SK-N-SH (cell line): ENCODE measurements around the gene PHACTR3. TPM values are rescaled to one million over a fixed set of nuclear protein-coding genes. Genes with fewer than 3 reads are reported as not detected.

Experiments used
- CTCF ChIA-PET: fragments of 300-600, 350-600 bp; formaldehyde crosslinking; extraction: SDS; loops from one replicate; lab custom pipeline; 2021; lab: Yijun Ruan, JAX
- POLR2A ChIA-PET: fragments of 350-600 bp; sonication (Branson Sonifier 250); formaldehyde crosslinking; extraction: SDS; loops from one replicate; lab custom pipeline; 2020; ENCODE audit warnings: antibody characterized with exemption, inconsistent platforms; lab: Yijun Ruan, JAX
- DNase-seq: peaks from one replicate; pipeline ENCODE4 v3.0.0; 2012
- H2AFZ ChIP-seq: fragments of 200-600 bp; sonication (generic); 2 replicates; pipeline ENCODE4 v1.8.1; 2016; ENCODE audit warnings: antibody characterized with exemption, mild to moderate bottlenecking, low read depth
- H3F3A ChIP-seq: fragments of 200-600 bp; sonication (generic); replicated peaks from 2 replicates; pipeline ENCODE3; 2016; ENCODE audit warnings: antibody characterized with exemption, mild to moderate bottlenecking; ENCODE audit not compliant: insufficient read depth
- H3K27ac ChIP-seq, 2 experiments: fragments of 200-500 bp in 1 of 2; fragments of 200-600 bp in 1 of 2; sonication (Bioruptor generic) in 1 of 2; sonication (generic), shearing (Covaris generic) in 1 of 2; 2 replicates each; pipeline versions ENCODE4 v1.5.1 to v1.6.1; 2014 to 2016; ENCODE audit warnings: low read depth in 2 of 2, inconsistent platforms in 1 of 2, low read length in 1 of 2, mild to moderate bottlenecking in 1 of 2, mixed read lengths in 1 of 2
- H3K27me3 ChIP-seq: fragments of 200-600 bp; sonication (generic), shearing (Covaris generic); 2 replicates; pipeline ENCODE4 v1.6.1; 2016; ENCODE audit warnings: mixed run types; ENCODE audit not compliant: insufficient read depth
- H3K36me3 ChIP-seq, 2 experiments: fragments of 200-500 bp in 1 of 2; fragments of 200-600 bp in 1 of 2; sonication (Bioruptor generic) in 1 of 2; sonication (generic) in 1 of 2; replicated peaks in 1 of 2; 2 replicates each; pipeline versions ENCODE3 to v1.5.1; 2014 to 2016; ENCODE audit warnings: low read length in 1 of 2, mild to moderate bottlenecking in 1 of 2; ENCODE audit not compliant: insufficient read depth in 2 of 2, control insufficient read depth in 1 of 2
- H3K4me1 ChIP-seq, 2 experiments: fragments of 200-500 bp in 1 of 2; fragments of 200-600 bp in 1 of 2; sonication (Bioruptor generic) in 1 of 2; sonication (generic), shearing (Covaris generic) in 1 of 2; 2 replicates each; pipeline versions ENCODE4 v1.5.1 to v1.6.1; 2014 to 2016; ENCODE audit warnings: low read depth in 1 of 2, low read length in 1 of 2, mixed run types in 1 of 2; ENCODE audit not compliant: insufficient read depth in 2 of 2, control insufficient read depth in 1 of 2
- H3K4me2 ChIP-seq: fragments of 200-600 bp; sonication (generic), shearing (Covaris generic); 2 replicates; pipeline ENCODE4 v1.6.1; 2017; ENCODE audit warnings: mixed run types
- H3K4me3 ChIP-seq, 2 experiments: fragments of 200-500 bp in 1 of 2; fragments of 200-600 bp in 1 of 2; sonication (Bioruptor generic) in 1 of 2; sonication (generic), shearing (Covaris generic) in 1 of 2; 2 replicates each; pipeline versions ENCODE4 v1.5.1 to v1.8.1; 2014 to 2016; ENCODE audit warnings: low read depth in 2 of 2, inconsistent platforms in 1 of 2, low read length in 1 of 2, mild to moderate bottlenecking in 1 of 2, mixed read lengths in 1 of 2, moderate library complexity in 1 of 2
- H3K79me2 ChIP-seq: fragments of 200-600 bp; sonication (generic); 2 replicates; pipeline ENCODE4 v1.8.1; 2017; ENCODE audit warnings: mild to moderate bottlenecking; ENCODE audit not compliant: insufficient read depth
- H3K9ac ChIP-seq: fragments of 200-600 bp; sonication (generic); 2 replicates; pipeline ENCODE4 v1.6.1; 2017; ENCODE audit warnings: mixed run types
- H3K9me2 ChIP-seq: fragments of 200-600 bp; sonication (generic); 2 replicates; pipeline ENCODE4 v1.6.1; 2017; ENCODE audit warnings: mixed run types
- H3K9me3 ChIP-seq: fragments of 200-600 bp; sonication (generic); 2 replicates; pipeline ENCODE4 v1.6.1; 2017; ENCODE audit warnings: mixed run types, mild to moderate bottlenecking, moderate library complexity
- H4K20me1 ChIP-seq: fragments of 200-600 bp; sonication (generic); 2 replicates; pipeline ENCODE4 v1.6.1; 2017; ENCODE audit warnings: mild to moderate bottlenecking, mixed run types; ENCODE audit not compliant: insufficient read depth
- ELF1 ChIP-seq: IDR thresholded peaks from 2 replicates; pipeline ENCODE4 v1.4.0; 2012
- EP300 ChIP-seq, 2 experiments: IDR thresholded peaks; 2 replicates each; pipeline versions ENCODE4 v1.4.0 to v1.6.1; 2012; ENCODE audit warnings: borderline replicate concordance in 1 of 2, low read depth in 1 of 2, low read length in 1 of 2
- FOXJ3 ChIP-seq: sonication (generic); formaldehyde crosslinking; IDR thresholded peaks from 2 replicates; pipeline ENCODE4 v1.5.1; 2020; ENCODE audit warnings: mild to moderate bottlenecking, missing genetic modification reagents
- FOXM1 ChIP-seq: IDR thresholded peaks from 2 replicates; pipeline ENCODE4 v1.4.0; 2012; ENCODE audit warnings: low read depth, mild to moderate bottlenecking
- GABPA ChIP-seq: IDR thresholded peaks from 2 replicates; pipeline ENCODE4 v1.4.0; 2012; ENCODE audit warnings: low read depth, mild to moderate bottlenecking
- GATA2 ChIP-seq: sonication (generic); formaldehyde crosslinking; IDR thresholded peaks from 2 replicates; pipeline ENCODE4 v1.5.0; 2020; ENCODE audit warnings: mild to moderate bottlenecking, missing genetic modification reagents
- MEF2A ChIP-seq: IDR thresholded peaks from 2 replicates; pipeline ENCODE4 v1.4.0; 2012; ENCODE audit warnings: low read depth, borderline replicate concordance
- MXI1 ChIP-seq: IDR thresholded peaks from 2 replicates; pipeline ENCODE4 v1.6.1; 2012; ENCODE audit warnings: mild to moderate bottlenecking, low read depth, low read length, improper control_type of control experiment
- NFIC ChIP-seq: IDR thresholded peaks from 2 replicates; pipeline ENCODE4 v1.4.0; 2012; ENCODE audit warnings: borderline replicate concordance
- RAD21 ChIP-seq: IDR thresholded peaks from 2 replicates; pipeline ENCODE4 v1.6.1; 2012; ENCODE audit warnings: mild to moderate bottlenecking, low read length
- SIN3A ChIP-seq: IDR thresholded peaks from 2 replicates; pipeline ENCODE4 v1.6.1; 2012; ENCODE audit warnings: low read depth, mild to moderate bottlenecking, low read length, moderate library complexity, borderline replicate concordance
- TEAD4 ChIP-seq: IDR thresholded peaks from 2 replicates; pipeline ENCODE4 v1.4.0; 2012; ENCODE audit warnings: mild to moderate bottlenecking, borderline replicate concordance; ENCODE audit not compliant: insufficient read depth
- YY1 ChIP-seq: IDR thresholded peaks from 2 replicates; pipeline ENCODE4 v1.4.0; 2012; ENCODE audit warnings: low read depth, mild to moderate bottlenecking
- ZBTB33 ChIP-seq: IDR thresholded peaks from 2 replicates; pipeline ENCODE4 v1.4.0; 2012; ENCODE audit warnings: low read depth, borderline replicate concordance
- WGBS: methylation state at CpG from one replicate; pipeline ENCODE4 v1.1.6; 2017; ENCODE audit warnings: low lambda C conversion rate; 5-methylcytosine and 5-hydroxymethylcytosine counted together
- polyA plus RNA-seq, 3 experiments: library from polyadenylated mRNA; depleted of rRNA; stranded (reverse); fragments of >200 nt; gene quantifications; 2 replicates each; pipeline ENCODE4 v1.2.3, GENCODE V29; 2012
- TF ChIP-seq, protein P1 (sequence below): IDR thresholded peaks from 2 replicates; pipeline ENCODE4 v1.6.1; 2012; ENCODE audit warnings: mild to moderate bottlenecking, low read depth, low read length, moderate library complexity
- TF ChIP-seq, protein P2 (sequence below): IDR thresholded peaks from 2 replicates; pipeline ENCODE4 v1.4.0; 2012; ENCODE audit warnings: low read depth, borderline replicate concordance

The PHACTR3 gene
- polyA plus RNA-seq, 1 of the 3 experiments (the other 2 are of a cell fraction): 0.10 TPM

DNA sequence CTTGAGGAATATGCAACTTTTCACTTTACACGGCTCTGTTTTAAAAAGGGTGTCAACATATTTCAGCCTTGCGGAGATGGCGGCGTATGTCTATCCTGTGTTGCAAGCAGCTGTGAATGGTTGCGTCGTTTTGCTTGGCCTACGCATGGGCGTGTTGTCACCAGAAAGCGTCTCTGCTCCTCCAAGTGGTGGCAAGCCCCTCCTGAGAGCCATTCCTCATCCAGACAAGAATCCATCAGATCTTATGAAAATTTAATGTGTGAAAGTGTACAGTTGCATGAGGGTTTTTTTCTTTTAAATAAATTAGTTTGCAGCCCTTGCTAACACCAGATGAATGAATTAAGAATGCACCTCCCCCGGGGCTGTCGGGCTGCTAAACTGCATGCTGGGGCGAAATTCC, 114.4 kb downstream of the PHACTR3 start:
- H3K79me2 ChIP-seq: no peaks in the 10 kb centered on the region
- H3K36me3 ChIP-seq: no peaks in the 10 kb centered on the region
- no peak overlapping the region for H3K4me3 ChIP-seq
- H2AFZ ChIP-seq: no peak overlapping the region
- H3F3A ChIP-seq: no peaks in the 10 kb centered on the region
- no peak overlapping the region for H3K27ac ChIP-seq
- no peak for TF ChIP-seq YY1
- no peak for TF ChIP-seq FOXM1
- TF ChIP-seq TEAD4: no peak
- TF ChIP-seq EP300 (IDR thresholded peaks at IDR 0.05; ENCODE audit: borderline replicate concordance in 1 of 2, low read depth in 1 of 2, low read length in 1 of 2): no peak
- no peak for TF ChIP-seq MXI1
- no peak for TF ChIP-seq NFIC
- TF ChIP-seq SIN3A: no peak
- TF ChIP-seq ELF1: no peak
- no peak for TF ChIP-seq GATA2 (CRISPR knock-in tag)
- TF ChIP-seq, protein P1, sequence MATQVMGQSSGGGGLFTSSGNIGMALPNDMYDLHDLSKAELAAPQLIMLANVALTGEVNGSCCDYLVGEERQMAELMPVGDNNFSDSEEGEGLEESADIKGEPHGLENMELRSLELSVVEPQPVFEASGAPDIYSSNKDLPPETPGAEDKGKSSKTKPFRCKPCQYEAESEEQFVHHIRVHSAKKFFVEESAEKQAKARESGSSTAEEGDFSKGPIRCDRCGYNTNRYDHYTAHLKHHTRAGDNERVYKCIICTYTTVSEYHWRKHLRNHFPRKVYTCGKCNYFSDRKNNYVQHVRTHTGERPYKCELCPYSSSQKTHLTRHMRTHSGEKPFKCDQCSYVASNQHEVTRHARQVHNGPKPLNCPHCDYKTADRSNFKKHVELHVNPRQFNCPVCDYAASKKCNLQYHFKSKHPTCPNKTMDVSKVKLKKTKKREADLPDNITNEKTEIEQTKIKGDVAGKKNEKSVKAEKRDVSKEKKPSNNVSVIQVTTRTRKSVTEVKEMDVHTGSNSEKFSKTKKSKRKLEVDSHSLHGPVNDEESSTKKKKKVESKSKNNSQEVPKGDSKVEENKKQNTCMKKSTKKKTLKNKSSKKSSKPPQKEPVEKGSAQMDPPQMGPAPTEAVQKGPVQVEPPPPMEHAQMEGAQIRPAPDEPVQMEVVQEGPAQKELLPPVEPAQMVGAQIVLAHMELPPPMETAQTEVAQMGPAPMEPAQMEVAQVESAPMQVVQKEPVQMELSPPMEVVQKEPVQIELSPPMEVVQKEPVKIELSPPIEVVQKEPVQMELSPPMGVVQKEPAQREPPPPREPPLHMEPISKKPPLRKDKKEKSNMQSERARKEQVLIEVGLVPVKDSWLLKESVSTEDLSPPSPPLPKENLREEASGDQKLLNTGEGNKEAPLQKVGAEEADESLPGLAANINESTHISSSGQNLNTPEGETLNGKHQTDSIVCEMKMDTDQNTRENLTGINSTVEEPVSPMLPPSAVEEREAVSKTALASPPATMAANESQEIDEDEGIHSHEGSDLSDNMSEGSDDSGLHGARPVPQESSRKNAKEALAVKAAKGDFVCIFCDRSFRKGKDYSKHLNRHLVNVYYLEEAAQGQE: no peak
- no peak for TF ChIP-seq ZBTB33
- TF ChIP-seq MEF2A: no peak
- TF ChIP-seq GABPA: no peak
- TF ChIP-seq, protein P2, sequence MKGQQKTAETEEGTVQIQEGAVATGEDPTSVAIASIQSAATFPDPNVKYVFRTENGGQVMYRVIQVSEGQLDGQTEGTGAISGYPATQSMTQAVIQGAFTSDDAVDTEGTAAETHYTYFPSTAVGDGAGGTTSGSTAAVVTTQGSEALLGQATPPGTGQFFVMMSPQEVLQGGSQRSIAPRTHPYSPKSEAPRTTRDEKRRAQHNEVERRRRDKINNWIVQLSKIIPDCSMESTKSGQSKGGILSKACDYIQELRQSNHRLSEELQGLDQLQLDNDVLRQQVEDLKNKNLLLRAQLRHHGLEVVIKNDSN: no peak
- no peak for TF ChIP-seq RAD21
- no peak for TF ChIP-seq FOXJ3 (CRISPR knock-in tag)
- TF ChIP-seq, all 33 proteins: peak for 0
- no peaks in the 10 kb centered on the region for H4K20me1 ChIP-seq
- H3K27me3 ChIP-seq: no peaks in the 10 kb centered on the region
- 81% methylated on average over 12 of the region's 12 CpGs for WGBS
- ChIA-PET CTCF (interaction anchor here (1.7 kb wide), 1 partner anchor 16 kb away, joined by 4 read pairs; no protein-coding TSS in a partner anchor), POLR2A (no interaction called here)
- no peak overlapping the region for H3K9ac ChIP-seq
- H3K4me2 ChIP-seq: no peak overlapping the region
- H3K9me3 ChIP-seq: no peaks in the 10 kb centered on the region
- no peak for DNase-seq
- H3K9me2 ChIP-seq: no peaks in the 10 kb centered on the region
- H3K4me1 ChIP-seq: no peaks in the 10 kb centered on the region; a peak in 1 of 4 replicates
